Measurements from ENCODE around the gene KRTAP9-1. TPM values are rescaled to one million over a fixed set of nuclear protein-coding genes. Genes with fewer than 3 reads are reported as not detected.
A peak's percentile ranks its signal among the peaks of the same experiment; 100 is the strongest.

KRTAP9-1 gene
- total and polyA plus RNA-seq, 9 of the 15 experiments (the other 6 are each of a cell fraction or from before 2014, with no cell fraction given) = not detected

DNA sequence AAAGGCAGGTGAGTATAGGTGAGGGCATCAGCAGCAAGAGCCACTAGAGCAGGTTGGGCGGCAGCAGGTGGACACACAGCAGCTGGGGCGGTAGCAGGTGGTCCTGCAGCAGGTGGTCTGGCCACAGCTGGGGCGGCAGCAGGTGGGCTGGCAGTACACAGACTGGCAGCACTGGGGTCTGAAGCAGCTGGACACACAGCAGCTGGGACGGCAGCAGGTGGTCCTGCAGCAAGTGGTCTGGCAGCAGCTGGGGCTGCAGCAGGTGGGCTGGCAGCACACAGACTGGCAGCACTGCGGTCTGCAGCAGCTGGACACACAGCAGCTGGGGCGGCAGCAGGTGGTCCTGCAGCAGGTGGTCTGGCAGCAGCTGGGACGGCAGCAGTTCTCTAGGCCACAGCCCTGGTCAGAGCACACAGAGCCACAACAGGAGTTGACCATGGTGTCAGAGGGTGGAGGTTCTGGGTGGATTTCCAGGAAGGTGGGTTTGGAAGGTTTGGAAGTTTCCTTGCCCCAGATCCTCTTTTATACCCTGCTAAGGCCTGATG is 11.9 kb upstream of the KRTAP9-1 start, which contains the start of gene KRTAP4-2:
Gene KRTAP4-2, minus strand, starts transcription at position 495 of the 545 bp plus-strand sequence. Its CDS starts 57 bp downstream, at position 438.
- Histone ChIP-seq H3K9me1 (ENCODE audit: control insufficient read depth, insufficient read depth, low read length) (no peaks in the 10 kb centered on the region), H3K9me3 (replicated peaks; ENCODE audit: control insufficient read depth, insufficient read depth, low read depth, low read length) (no peaks in the 10 kb centered on the region), H4K20me1 (replicated peaks; ENCODE audit: control insufficient read depth, insufficient read depth, low read length) (no peaks in the 10 kb centered on the region; the same call in 1 of the 2 replicates), H3K4me2 (ENCODE audit: insufficient read depth, low read length) (no peak within 1 kb of the TSS), H3K36me3 (ENCODE audit: control insufficient read depth, insufficient read depth, low read length) (no peaks in the 10 kb centered on the region), H2AFZ (ENCODE audit: low read depth, low read length) (no peak within 1 kb of the TSS), H3K4me1 (replicated peaks in 1 of 2; ENCODE audit: control insufficient read depth in 2 of 2, insufficient read depth in 2 of 2, low read length in 2 of 2) (peaks cover 0 to 2% of the 10 kb centered on the region in 2 experiments; a peak in 2 of 5 replicates), H3K27ac (ENCODE audit: extremely low read depth, low read depth, low read length) (no peak within 1 kb of the TSS), H3K4me3 (no peak within 1 kb of the TSS), H3K79me2 (ENCODE audit: control insufficient read depth, insufficient read depth, low read length) (no peaks in the 10 kb centered on the region), H3K9ac (ENCODE audit: insufficient read depth in 1 of 2, low read depth in 2 of 2, low read length in 2 of 2) (peak within 1 kb of the TSS in 1 of 2 experiments; percentile 26; a peak in 1 of 4 replicates), H3K27me3 (ENCODE audit: control insufficient read depth in 2 of 2, insufficient read depth in 2 of 2, low read length in 2 of 2) (peaks cover 3 to 10% of the 10 kb centered on the region in 2 experiments; a peak in 3 of 5 replicates)
- CTCF ChIA-PET (ENCODE audit: low intra/inter-chr PET ratio) = no interaction called here
- in situ Hi-C loops (cut with MboI) (no loop called here), intact Hi-C loops (cut with micrococcal nuclease) (no loop called here)
- WGBS (ENCODE audit: insufficient coverage, low coverage, missing lambda C conversion rate) = 0% methylated on average over 4 of the region's 7 CpGs
- ATAC-seq (no peak), DNase-seq (ENCODE audit: extremely low read depth in 1 of 4, low spot score in 3 of 4) (no peak), FAIRE-seq (no peak)
- no TSS peak for BruUV-seq (replicated peaks)
- POLR2A ChIA-PET = no interaction called here
- TF ChIP-seq ERF (CRISPR knock-in tag; IDR thresholded peaks at IDR 0.05) (no peak), RBM15 (IDR thresholded peaks at IDR 0.05; ENCODE audit: insufficient read depth, low read length) (no peak), GABPA (tag; conservative IDR thresholded peaks at IDR 0.05; ENCODE audit: low read depth) (no peak), RNF2 (IDR thresholded peaks at IDR 0.05) (no peak), ZNF184 (CRISPR knock-in tag; IDR thresholded peaks at IDR 0.05) (no peak), ZNF77 (CRISPR knock-in tag; IDR thresholded peaks at IDR 0.05) (no peak)
- TF ChIP-seq, protein P1, sequence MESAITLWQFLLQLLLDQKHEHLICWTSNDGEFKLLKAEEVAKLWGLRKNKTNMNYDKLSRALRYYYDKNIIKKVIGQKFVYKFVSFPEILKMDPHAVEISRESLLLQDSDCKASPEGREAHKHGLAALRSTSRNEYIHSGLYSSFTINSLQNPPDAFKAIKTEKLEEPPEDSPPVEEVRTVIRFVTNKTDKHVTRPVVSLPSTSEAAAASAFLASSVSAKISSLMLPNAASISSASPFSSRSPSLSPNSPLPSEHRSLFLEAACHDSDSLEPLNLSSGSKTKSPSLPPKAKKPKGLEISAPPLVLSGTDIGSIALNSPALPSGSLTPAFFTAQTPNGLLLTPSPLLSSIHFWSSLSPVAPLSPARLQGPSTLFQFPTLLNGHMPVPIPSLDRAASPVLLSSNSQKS (CRISPR knock-in tag; IDR thresholded peaks at IDR 0.05) = no peak
- TF ChIP-seq, protein P2, sequence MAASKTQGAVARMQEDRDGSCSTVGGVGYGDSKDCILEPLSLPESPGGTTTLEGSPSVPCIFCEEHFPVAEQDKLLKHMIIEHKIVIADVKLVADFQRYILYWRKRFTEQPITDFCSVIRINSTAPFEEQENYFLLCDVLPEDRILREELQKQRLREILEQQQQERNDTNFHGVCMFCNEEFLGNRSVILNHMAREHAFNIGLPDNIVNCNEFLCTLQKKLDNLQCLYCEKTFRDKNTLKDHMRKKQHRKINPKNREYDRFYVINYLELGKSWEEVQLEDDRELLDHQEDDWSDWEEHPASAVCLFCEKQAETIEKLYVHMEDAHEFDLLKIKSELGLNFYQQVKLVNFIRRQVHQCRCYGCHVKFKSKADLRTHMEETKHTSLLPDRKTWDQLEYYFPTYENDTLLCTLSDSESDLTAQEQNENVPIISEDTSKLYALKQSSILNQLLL (CRISPR knock-in tag; IDR thresholded peaks at IDR 0.05; ENCODE audit: borderline replicate concordance) = no peak
- TF ChIP-seq, protein P3, sequence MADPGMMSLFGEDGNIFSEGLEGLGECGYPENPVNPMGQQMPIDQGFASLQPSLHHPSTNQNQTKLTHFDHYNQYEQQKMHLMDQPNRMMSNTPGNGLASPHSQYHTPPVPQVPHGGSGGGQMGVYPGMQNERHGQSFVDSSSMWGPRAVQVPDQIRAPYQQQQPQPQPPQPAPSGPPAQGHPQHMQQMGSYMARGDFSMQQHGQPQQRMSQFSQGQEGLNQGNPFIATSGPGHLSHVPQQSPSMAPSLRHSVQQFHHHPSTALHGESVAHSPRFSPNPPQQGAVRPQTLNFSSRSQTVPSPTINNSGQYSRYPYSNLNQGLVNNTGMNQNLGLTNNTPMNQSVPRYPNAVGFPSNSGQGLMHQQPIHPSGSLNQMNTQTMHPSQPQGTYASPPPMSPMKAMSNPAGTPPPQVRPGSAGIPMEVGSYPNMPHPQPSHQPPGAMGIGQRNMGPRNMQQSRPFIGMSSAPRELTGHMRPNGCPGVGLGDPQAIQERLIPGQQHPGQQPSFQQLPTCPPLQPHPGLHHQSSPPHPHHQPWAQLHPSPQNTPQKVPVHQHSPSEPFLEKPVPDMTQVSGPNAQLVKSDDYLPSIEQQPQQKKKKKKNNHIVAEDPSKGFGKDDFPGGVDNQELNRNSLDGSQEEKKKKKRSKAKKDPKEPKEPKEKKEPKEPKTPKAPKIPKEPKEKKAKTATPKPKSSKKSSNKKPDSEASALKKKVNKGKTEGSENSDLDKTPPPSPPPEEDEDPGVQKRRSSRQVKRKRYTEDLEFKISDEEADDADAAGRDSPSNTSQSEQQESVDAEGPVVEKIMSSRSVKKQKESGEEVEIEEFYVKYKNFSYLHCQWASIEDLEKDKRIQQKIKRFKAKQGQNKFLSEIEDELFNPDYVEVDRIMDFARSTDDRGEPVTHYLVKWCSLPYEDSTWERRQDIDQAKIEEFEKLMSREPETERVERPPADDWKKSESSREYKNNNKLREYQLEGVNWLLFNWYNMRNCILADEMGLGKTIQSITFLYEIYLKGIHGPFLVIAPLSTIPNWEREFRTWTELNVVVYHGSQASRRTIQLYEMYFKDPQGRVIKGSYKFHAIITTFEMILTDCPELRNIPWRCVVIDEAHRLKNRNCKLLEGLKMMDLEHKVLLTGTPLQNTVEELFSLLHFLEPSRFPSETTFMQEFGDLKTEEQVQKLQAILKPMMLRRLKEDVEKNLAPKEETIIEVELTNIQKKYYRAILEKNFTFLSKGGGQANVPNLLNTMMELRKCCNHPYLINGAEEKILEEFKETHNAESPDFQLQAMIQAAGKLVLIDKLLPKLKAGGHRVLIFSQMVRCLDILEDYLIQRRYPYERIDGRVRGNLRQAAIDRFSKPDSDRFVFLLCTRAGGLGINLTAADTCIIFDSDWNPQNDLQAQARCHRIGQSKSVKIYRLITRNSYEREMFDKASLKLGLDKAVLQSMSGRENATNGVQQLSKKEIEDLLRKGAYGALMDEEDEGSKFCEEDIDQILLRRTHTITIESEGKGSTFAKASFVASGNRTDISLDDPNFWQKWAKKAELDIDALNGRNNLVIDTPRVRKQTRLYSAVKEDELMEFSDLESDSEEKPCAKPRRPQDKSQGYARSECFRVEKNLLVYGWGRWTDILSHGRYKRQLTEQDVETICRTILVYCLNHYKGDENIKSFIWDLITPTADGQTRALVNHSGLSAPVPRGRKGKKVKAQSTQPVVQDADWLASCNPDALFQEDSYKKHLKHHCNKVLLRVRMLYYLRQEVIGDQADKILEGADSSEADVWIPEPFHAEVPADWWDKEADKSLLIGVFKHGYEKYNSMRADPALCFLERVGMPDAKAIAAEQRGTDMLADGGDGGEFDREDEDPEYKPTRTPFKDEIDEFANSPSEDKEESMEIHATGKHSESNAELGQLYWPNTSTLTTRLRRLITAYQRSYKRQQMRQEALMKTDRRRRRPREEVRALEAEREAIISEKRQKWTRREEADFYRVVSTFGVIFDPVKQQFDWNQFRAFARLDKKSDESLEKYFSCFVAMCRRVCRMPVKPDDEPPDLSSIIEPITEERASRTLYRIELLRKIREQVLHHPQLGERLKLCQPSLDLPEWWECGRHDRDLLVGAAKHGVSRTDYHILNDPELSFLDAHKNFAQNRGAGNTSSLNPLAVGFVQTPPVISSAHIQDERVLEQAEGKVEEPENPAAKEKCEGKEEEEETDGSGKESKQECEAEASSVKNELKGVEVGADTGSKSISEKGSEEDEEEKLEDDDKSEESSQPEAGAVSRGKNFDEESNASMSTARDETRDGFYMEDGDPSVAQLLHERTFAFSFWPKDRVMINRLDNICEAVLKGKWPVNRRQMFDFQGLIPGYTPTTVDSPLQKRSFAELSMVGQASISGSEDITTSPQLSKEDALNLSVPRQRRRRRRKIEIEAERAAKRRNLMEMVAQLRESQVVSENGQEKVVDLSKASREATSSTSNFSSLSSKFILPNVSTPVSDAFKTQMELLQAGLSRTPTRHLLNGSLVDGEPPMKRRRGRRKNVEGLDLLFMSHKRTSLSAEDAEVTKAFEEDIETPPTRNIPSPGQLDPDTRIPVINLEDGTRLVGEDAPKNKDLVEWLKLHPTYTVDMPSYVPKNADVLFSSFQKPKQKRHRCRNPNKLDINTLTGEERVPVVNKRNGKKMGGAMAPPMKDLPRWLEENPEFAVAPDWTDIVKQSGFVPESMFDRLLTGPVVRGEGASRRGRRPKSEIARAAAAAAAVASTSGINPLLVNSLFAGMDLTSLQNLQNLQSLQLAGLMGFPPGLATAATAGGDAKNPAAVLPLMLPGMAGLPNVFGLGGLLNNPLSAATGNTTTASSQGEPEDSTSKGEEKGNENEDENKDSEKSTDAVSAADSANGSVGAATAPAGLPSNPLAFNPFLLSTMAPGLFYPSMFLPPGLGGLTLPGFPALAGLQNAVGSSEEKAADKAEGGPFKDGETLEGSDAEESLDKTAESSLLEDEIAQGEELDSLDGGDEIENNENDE (IDR thresholded peaks at IDR 0.05; ENCODE audit: low read depth, low read length) = no peak
